H4 (cell line): Measurements from ENCODE around the gene SLC35G6. TPM values are rescaled to one million over a fixed set of nuclear protein-coding genes. Genes with fewer than 3 reads are reported as not detected.
"Not testable (repeated sequence)": the region's sequence is repeated elsewhere in the genome, so short reads cannot be mapped to it uniquely, and the experiment has no call there.

ENCODE experiments used
- DNase-seq: peaks from one replicate; pipeline ENCODE4 v3.0.0-alpha.2; 2015; ENCODE audit warnings: low spot score
- total RNA-seq: library from RNA; depleted of rRNA; stranded (reverse); fragments of >200 nt; shearing (Covaris generic); gene quantifications from 2 replicates; pipeline ENCODE4 v1.2.3, GENCODE V29; 2014

Gene SLC35G6
- total RNA-seq, 1 experiment from 2014 or later = not detected

GRCh38 chr17:7478276-7479212, 2.7 kb upstream of the SLC35G6 start:
- no peak for DNase-seq

GRCh38 chr17:7479213-7480088, 1.8 kb upstream of the SLC35G6 start, which contains the start of gene ZBTB4:
Gene ZBTB4, minus strand, starts transcription at chr17:7479631. Its CDS starts 12,830 bp downstream, at chr17:7466801.
- DNase-seq = no peak

DNA sequence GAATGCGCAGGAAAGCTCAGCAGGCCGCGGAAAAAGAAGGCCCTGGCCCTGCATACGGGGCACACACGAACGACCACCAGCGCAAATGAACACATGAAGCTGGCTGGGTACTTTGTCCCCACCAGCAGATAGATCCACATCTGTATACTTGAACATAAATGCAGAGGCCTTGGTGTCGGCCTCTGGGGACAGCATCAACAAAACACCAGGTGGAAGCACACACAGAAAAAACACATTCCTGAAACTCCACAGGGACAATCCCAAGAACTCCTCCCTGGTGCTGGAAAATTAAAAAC, 1.2 kb upstream of the SLC35G6 start:
- no peak for DNase-seq

GRCh38 chr17:7481842-7482741, 846 bp downstream of the SLC35G6 start:
- DNase-seq = not testable (repeated sequence)

- not testable (repeated sequence) for DNase-seq
These were observed 1.5 kb downstream of the SLC35G6 start for GRCh38 chr17:7482742-7483088.

DNA sequence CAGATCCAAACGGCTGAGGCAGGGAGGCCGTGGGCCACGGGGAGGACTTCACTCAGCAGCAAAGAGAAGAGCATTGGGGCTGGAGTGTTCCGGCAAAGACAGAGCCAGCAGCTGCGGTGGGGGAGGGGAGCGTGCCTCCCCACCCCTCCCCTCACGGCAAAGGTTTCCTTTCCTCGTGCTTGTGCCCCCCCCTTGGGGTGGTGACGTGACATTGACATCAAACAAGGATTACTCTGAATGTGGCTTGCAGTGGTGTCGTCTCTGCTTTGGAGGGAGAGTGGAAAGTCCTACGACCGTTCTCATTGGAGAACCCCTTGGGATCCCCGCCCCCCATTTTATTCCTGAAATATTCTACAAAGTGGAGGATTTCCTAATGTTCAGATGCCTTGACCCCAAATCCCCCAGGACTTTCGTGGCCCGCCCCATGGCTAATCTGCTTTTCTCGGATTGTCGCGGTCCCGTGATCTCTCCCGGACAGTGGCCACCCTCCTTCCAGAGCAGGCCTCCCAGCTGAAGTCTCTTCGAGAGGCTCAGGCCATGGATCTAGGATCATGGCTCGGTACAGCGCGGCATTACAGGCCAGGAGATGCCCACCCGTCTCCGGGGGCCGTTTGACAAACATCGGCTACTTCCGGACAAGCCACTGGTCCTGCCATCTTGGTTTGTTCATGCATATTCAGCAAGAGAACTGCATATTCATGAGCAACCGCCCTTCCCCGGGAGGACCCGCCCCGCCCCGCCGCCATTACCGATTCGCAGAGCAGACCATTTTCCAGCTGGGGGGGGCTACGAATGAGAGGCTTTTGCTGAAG, 2.2 kb downstream of the SLC35G6 start:
- peak; percentile 83 for DNase-seq

- peak; percentile 92 for DNase-seq
These were observed 3.0 kb downstream of the SLC35G6 start, which contains the start of gene POLR2A for GRCh38 chr17:7484067-7484918. Gene POLR2A, plus strand, starts transcription at chr17:7484366.

DNA sequence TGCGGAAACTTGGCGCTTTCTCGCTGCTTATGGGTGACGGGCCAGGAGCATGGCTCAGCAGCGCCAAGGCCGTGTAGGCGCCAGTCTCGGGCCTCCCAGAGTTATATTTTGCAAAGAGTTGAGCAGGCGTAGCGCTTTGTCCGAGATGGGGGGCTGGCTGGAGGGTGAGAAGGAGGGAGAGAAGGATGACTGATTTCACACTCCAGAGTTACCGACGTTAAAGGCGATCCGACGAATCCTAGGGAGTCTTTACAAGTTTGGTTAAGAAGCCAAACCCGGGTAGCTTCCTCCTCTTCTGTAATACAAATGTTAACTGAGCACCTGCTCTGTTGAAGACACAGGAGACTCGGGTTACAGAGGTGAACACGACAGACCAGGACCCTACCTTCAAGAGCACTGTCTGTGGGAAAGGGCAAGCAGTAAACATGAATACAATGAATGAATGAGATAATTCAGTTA, 3.7 kb downstream of the SLC35G6 start:
- DNase-seq = no peak

DNA sequence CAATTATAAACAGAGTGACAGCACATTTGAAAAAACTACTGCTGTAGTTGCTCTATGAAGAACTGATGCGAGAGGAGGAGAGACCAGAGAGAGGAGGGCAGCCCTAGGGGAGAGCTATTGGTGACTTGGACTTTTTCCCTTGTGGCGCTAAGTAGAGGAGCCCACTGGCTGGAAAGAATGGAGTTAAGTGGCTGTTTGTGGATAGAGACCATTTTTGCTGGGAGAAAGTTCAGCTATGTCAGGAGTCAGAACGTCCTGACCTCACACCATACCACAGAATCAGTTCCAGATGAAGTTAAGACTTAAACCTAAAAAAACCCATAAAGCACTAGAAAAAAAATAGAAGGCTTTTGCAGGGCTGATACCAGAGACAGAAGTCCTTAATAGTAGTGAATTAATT, 4.9 kb downstream of the SLC35G6 start:
- DNase-seq = no peak

DNA sequence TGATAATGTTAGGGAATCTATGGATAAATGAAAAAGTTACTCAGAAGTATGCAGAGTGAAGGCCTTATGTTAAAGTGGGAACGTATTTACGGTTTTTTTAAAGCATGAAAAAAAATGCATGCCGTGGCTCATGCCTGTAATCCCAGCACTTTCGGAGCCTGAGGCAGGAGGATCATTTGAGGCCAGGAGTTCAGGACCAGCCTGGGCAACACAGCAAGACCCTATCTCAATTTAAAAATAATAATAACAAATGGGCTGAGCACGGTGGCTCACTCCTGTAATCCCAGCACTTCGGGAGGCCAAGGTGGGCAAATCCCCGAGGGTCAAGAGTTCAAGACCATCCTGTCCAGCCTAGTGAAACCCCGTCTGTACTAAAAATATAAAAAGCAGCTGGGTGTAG, 8.9 kb downstream of the SLC35G6 start:
- no peak for DNase-seq

DNA sequence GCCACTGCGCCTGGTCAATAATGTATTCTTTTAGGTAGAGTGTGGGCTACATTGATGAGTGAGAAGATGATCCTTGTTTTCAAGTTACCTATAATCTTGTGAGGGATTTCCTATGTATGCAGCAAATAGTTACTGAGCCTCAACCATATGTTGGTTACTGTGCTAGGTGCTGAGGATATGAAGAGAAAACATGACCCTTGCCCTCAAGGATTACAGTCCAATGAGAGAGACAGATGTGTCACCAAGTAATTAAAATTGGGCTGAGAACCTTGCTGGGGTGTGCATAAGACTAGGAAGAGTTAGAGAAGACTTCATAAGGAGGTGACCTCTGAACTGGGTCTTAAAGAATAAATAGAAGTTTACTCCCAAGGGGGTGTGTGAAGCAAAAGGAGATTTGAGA, 10.3 kb downstream of the SLC35G6 start:
- DNase-seq = no peak

DNA sequence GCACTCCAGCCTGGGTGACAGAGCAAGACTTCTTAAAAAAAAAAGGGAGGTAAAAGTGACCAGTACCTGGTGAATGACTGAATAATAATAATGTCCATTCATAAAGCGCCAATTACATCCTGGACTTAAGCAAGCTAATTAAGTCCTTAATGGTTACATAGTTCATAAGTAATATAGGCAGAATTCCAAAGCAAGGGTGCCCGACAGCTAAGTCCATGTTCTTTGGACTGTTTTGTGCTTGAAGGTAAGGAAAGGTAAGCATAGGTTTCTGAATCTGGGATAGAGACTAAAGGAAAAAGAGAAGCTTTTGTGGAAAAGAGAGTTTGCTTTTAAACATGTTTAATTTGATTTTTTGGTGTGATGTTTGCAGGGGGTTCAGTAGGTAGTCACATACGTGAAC, 12.7 kb downstream of the SLC35G6 start:
- no peak for DNase-seq

- no peak for DNase-seq
These were observed 14.7 kb downstream of the SLC35G6 start for GRCh38 chr17:7495906-7496434.

DNA sequence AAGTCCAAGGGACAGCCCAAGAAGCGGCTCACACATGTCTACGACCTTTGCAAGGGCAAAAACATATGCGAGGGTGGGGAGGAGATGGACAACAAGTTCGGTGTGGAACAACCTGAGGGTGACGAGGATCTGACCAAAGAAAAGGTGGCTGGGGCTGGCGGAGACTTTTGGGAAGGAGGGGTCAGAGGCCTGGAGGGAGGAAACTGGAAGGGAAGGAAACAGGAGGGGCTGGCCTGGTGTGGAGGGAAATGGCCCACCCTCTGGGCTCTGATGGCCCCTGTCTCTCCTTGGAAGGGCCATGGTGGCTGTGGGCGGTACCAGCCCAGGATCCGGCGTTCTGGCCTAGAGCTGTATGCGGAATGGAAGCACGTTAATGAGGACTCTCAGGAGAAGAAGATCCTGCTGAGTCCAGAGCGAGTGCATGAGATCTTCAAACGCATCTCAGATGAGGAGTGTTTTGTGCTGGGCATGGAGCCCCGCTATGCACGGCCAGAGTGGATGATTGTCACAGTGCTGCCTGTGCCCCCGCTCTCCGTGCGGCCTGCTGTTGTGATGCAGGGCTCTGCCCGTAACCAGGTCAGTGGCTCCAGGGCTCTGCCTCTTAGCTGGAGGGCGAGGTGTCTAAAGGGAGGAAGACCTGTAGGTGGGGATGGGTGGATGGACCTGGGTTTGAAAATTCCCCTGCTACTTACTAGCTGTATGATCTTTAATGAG, 15.4 kb downstream of the SLC35G6 start:
- DNase-seq = no peak

DNA sequence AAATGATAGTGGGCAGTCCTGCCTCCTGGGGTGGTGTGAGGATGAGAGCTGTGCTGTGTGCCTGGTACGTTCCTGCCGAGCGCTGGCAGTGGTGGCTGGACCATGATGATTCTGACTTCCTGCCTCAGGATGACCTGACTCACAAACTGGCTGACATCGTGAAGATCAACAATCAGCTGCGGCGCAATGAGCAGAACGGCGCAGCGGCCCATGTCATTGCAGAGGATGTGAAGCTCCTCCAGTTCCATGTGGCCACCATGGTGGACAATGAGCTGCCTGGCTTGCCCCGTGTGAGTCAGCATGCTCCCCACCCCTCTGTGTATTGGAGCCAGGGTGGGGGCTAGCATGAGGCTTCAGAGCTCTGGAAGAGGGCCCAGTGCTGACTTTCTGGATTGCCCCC, 16.0 kb downstream of the SLC35G6 start:
- DNase-seq = no peak

DNA sequence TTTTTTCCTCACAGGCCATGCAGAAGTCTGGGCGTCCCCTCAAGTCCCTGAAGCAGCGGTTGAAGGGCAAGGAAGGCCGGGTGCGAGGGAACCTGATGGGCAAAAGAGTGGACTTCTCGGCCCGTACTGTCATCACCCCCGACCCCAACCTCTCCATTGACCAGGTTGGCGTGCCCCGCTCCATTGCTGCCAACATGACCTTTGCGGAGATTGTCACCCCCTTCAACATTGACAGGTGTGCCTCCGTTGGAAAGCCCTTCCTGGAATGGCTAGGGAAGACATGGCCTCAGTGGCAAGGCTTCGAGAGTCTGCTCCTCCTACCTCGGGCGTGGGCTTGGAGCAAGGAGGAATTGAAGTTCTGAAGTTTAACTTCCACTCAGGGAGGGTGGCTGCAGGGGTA, 16.4 kb downstream of the SLC35G6 start:
- no peak for DNase-seq

- no peak for DNase-seq
These were observed 17.9 kb downstream of the SLC35G6 start for GRCh38 chr17:7499161-7499560.

GRCh38 chr17:7501729-7502128, 20.5 kb downstream of the SLC35G6 start:
- no peak for DNase-seq
